Mucosa of descending colon (tissue), 3 donors: ENCODE data around the gene IGLL5. TPM values are rescaled to one million over a fixed set of nuclear protein-coding genes. Genes with fewer than 3 reads are reported as not detected.

ENCODE experiments used
- ATAC-seq: fragments of 200-7000 bp; cut with Tn5 transposase; one replicate; pipeline ENCODE4 v1.9.1; 2020; ENCODE audit warnings: mild to moderate bottlenecking, moderate library complexity
- DNase-seq, 3 donors: peaks; one replicate each; pipeline ENCODE4 v3.0.0-alpha.2; 2020
- H3K36me3 ChIP-seq: fragments of 200-600 bp; one replicate; pipeline ENCODE4 v1.8.0; 2021; ENCODE audit warnings: low read depth, mild to moderate bottlenecking
- H3K4me1 ChIP-seq: fragments of 200-600 bp; one replicate; pipeline ENCODE4 v1.8.0; 2021; ENCODE audit warnings: low read depth, mild to moderate bottlenecking
- H3K4me3 ChIP-seq: fragments of 200-600 bp; one replicate; pipeline ENCODE4 v1.8.0; 2021; ENCODE audit warnings: mild to moderate bottlenecking
- H3K9me3 ChIP-seq: fragments of 200-600 bp; one replicate; pipeline ENCODE4 v1.8.0; 2021; ENCODE audit warnings: mild to moderate bottlenecking
- intact Hi-C, 2 donors: fragments of 100-400 bp; cut with DNase I in 1 of 2; cut with micrococcal nuclease in 1 of 2; formaldehyde crosslinking; loops; one replicate each; pipeline versions ENCODE4 v1.11.0 to v1.11.1; 2022; cut with DNase I, micrococcal nuclease
- total RNA-seq, 3 donors: library from RNA; stranded (reverse); fragmentation: NEBNext Ultra II Directional in 2 of 3; extraction: Animal tissue kit (Norgen Biotek cat#: 25700) in 2 of 3; gene quantifications; one replicate each; pipeline versions ENCODE4 v1.2.1 to v1.2.4, GENCODE V29; 2021 to 2023
- TF ChIP-seq, protein P1 (sequence below): fragments of 200-600 bp; IDR thresholded peaks from one replicate; pipeline ENCODE4 v1.8.0; 2022; ENCODE audit warnings: antibody characterized with exemption, mild to moderate bottlenecking
- donor health status: DM: no; HTN: no; CAD: no; lungs with moderate emphysema.
- donor health status: DM: no; HTN: no; CAD: no.
- donor health status: DM: no; HTN: yes; CAD: no.

Gene IGLL5
- total RNA-seq, 3 donors from 2014 or later: 14.1 to 32.8 (median 16.1) TPM

DNA sequence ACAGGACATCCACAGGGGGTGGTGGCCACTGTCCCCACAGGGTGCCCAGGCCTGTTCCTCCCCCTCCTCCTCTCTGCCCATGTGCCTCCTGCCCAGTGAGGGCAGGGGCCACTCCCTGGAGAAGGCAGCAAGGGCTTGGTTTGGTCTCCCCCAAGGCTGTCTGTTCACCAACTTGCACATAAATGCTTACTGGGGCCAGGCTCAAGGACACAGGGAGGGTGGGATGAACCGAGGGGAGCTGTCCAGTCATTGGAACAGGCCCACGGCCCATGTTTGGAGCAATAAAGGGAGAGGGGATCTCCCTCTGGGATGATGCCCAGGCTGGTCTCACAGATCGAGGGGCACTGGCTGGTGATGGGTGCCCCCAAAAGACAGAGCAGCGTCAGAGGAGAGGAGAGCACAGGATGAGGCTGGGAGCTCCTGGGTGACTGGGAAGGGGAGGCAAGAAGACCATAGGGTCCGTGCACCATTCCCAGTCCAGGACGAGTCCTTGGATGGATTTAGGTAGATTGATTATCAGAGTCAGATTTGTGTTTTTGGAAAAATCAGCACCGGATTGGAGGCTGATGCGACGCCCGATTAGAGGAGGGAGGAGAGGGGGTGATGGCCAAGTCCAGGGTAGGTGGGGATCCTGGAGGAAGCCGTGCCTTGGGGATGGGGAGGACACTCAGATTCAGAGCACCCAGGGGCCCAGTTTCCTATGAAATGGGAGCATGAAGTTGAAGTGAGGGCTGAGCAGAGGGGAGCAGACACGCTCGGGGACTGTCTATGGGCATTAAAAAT, 1.1 kb downstream of the IGLL5 start:
- H3K4me3 ChIP-seq: no peak overlapping the region

DNA sequence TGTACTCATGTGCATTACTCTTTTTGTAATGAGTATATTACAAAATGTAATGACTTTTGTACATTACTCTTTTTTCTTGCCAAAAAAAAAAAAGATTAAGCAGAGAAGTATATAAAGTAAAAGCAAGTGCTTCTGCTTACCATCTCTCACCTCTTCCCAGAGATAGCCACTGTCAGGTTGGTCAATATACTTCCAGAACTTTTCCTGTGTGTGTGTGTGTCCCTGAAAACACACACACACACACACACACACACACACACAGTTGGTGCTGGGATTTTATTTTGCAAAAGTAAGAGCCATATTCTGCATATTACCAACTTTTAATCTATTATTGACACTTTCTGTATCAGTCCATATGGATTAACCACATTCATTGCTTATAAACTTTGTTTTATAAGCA, 2.5 kb downstream of the IGLL5 start:
- Histone ChIP-seq H3K36me3 (no peaks in the 10 kb centered on the region), H3K4me3 (no peak overlapping the region), H3K4me1 (no peaks in the 10 kb centered on the region), H3K9me3 (no peaks in the 10 kb centered on the region)
- ATAC-seq (no peak), DNase-seq (no peak)
- TF ChIP-seq, protein P1, sequence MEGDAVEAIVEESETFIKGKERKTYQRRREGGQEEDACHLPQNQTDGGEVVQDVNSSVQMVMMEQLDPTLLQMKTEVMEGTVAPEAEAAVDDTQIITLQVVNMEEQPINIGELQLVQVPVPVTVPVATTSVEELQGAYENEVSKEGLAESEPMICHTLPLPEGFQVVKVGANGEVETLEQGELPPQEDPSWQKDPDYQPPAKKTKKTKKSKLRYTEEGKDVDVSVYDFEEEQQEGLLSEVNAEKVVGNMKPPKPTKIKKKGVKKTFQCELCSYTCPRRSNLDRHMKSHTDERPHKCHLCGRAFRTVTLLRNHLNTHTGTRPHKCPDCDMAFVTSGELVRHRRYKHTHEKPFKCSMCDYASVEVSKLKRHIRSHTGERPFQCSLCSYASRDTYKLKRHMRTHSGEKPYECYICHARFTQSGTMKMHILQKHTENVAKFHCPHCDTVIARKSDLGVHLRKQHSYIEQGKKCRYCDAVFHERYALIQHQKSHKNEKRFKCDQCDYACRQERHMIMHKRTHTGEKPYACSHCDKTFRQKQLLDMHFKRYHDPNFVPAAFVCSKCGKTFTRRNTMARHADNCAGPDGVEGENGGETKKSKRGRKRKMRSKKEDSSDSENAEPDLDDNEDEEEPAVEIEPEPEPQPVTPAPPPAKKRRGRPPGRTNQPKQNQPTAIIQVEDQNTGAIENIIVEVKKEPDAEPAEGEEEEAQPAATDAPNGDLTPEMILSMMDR: no peak
- intact Hi-C loops: no loop called here

More for the DNA sequence above, 1.1 kb downstream of the IGLL5 start:
- ATAC-seq: no peak
- no peak for DNase-seq
- Histone ChIP-seq H3K36me3 (no peaks in the 10 kb centered on the region), H3K4me1 (no peaks in the 10 kb centered on the region), H3K9me3 (no peaks in the 10 kb centered on the region)
- intact Hi-C loops: loop anchor here in 1 of 2 donors (5.0 kb wide), 2 partner anchors 41 to 124 kb away; no protein-coding TSS in a partner anchor
- TF ChIP-seq, protein P1: no peak

DNA sequence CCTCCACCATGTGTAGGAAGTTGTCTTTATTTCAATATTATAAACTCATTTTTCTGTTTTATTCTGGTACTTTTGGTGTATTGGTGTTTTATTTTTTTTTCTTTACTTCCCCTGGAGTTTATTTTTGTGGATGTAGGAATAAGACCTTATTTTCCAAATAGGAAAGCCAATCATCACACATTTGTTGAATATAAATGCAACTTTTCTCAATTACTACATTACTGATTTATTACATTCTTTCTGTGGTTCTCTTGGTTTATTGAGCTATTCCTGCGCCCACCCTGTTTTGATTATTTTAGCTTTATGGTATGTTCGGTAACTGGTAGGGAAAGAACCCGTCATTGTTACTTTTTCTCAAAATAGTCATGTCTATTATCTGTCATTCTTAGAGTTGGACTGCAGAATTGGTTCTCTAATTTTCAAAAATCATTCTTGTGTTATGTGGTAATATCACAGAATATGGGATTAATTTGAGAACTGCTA, 3.6 kb downstream of the IGLL5 start:
- intact Hi-C loops: no loop called here
- ATAC-seq (no peak), DNase-seq (no peak)
- Histone ChIP-seq H3K9me3 (no peaks in the 10 kb centered on the region), H3K4me3 (no peak overlapping the region), H3K36me3 (no peaks in the 10 kb centered on the region), H3K4me1 (no peaks in the 10 kb centered on the region)
- TF ChIP-seq, protein P1: no peak

DNA sequence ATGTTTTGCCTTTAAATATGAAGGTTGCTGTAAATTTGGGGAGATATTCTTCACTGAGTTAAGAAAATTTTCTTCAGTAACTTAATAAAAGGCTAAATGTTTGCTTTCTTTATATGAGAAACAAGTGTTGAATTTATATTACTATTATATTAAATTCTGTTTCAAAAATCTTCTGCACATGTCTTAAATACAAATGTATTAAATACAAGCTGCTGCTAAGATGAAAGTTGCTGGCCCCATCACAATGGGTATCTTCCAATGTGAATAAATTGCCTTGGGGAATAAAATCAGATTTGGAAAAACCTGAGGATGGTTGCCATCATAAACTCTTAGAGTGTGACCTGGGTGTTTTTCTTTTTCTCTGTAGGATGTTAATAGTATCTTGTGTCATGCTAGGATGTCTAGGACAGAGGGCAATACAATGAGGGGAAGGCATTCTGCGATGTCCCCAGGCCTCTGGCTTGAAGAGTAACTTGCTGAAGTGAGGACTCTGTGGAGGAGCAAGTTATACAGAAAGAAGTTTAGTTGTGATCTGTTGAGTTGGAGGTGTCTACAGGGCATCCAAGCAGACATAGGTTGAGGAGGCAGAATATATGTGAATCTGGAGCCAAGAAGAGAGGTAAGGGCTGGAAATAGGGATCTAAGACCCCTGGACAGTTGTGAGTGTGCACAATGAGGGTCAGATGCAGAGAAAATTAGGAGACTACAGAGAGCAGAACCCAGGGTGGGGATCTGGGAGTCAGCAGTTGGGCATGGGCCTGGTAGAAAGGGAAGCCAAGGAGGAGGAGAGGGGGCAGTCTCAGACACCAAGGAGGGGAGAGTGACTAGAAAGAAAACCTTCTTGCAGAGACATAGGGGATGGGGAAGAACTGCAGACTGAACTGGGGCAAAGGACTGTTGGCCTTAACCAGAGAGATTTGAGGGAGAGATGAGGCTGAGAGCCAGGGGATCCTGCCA, 4.8 kb downstream of the IGLL5 start:
- ATAC-seq (no peak), DNase-seq (no peak)
- intact Hi-C loops: no loop called here

More for the DNA sequence above, 4.8 kb downstream of the IGLL5 start:
- no peaks in the 10 kb centered on the region for H3K4me1 ChIP-seq
- TF ChIP-seq, protein P1: no peak
- no peaks in the 10 kb centered on the region for H3K9me3 ChIP-seq
- no peaks in the 10 kb centered on the region for H3K36me3 ChIP-seq
- H3K4me3 ChIP-seq: no peak overlapping the region
